ENCODE data around the gene IFIT3. TPM values are rescaled to one million over a fixed set of nuclear protein-coding genes. Genes with fewer than 3 reads are reported as not detected.

Gene IFIT3
- total RNA-seq, 1 experiment from 2014 or later, result 7.2 TPM

- Histone ChIP-seq H3K36me3 (ENCODE audit: low read depth) (no peaks in the 10 kb centered on the region), H3K79me2 (ENCODE audit: low read depth) (no peaks in the 10 kb centered on the region), H3K27me3 (ENCODE audit: insufficient read depth, low read depth) (no peaks in the 10 kb centered on the region), H3K27ac (no peak overlapping the region), H3K9me2 (ENCODE audit: insufficient read depth) (no peaks in the 10 kb centered on the region), H3K4me2 (no peak overlapping the region), H3F3A (ENCODE audit: insufficient read depth, low read depth) (peaks cover 10% of the 10 kb centered on the region; the same call in 1 of the 2 replicates), H3K4me1 (replicated peaks; ENCODE audit: insufficient read depth) (peaks cover 22% of the 10 kb centered on the region), H3K9me3 (ENCODE audit: insufficient read depth, low read depth) (no peaks in the 10 kb centered on the region; the same call in 1 of the 2 replicates), H2AFZ (no peak overlapping the region), H3K4me3 (no peak overlapping the region), H4K20me1 (ENCODE audit: insufficient read depth) (no peaks in the 10 kb centered on the region)
- DNase-seq, result no peak
- no TSS peak for BruUV-seq (replicated peaks)
- TF ChIP-seq EZH2 (IDR thresholded peaks at IDR 0.05; ENCODE audit: low read depth), result no peak
- TF ChIP-seq, protein P1, sequence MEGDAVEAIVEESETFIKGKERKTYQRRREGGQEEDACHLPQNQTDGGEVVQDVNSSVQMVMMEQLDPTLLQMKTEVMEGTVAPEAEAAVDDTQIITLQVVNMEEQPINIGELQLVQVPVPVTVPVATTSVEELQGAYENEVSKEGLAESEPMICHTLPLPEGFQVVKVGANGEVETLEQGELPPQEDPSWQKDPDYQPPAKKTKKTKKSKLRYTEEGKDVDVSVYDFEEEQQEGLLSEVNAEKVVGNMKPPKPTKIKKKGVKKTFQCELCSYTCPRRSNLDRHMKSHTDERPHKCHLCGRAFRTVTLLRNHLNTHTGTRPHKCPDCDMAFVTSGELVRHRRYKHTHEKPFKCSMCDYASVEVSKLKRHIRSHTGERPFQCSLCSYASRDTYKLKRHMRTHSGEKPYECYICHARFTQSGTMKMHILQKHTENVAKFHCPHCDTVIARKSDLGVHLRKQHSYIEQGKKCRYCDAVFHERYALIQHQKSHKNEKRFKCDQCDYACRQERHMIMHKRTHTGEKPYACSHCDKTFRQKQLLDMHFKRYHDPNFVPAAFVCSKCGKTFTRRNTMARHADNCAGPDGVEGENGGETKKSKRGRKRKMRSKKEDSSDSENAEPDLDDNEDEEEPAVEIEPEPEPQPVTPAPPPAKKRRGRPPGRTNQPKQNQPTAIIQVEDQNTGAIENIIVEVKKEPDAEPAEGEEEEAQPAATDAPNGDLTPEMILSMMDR (conservative IDR thresholded peaks at IDR 0.05), result no peak
- ChIA-PET POLR2A (ENCODE audit: unreplicated experiment) (no interaction called here), CTCF (no interaction called here)
- intact Hi-C loops (cut with micrococcal nuclease; ENCODE audit: unreplicated experiment), result no loop called here
Measured at GRCh38 chr10:89297356-89297755, 30.4 kb upstream of the IFIT3 start.

DNA sequence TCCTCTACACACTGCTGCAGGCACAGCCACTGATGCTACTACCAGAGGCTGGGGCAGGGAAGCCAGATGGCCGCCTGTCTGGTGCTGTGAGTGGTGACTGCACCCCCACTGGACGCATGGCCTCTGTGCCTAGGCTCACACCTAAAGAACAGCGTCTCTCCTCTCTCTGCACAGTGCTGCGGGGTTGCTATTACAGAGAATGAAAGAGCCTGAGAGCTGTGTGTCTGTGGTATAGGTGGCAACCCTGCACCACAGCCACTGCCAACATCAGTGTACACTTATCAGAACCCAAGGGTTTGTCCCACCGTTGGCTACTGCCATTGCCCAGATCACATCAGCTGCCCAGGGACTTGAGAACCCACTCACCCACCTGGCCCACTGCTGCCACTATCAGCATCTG is 30.0 kb upstream of the IFIT3 start:
- POLR2A ChIA-PET (ENCODE audit: unreplicated experiment), result no interaction called here

DNA sequence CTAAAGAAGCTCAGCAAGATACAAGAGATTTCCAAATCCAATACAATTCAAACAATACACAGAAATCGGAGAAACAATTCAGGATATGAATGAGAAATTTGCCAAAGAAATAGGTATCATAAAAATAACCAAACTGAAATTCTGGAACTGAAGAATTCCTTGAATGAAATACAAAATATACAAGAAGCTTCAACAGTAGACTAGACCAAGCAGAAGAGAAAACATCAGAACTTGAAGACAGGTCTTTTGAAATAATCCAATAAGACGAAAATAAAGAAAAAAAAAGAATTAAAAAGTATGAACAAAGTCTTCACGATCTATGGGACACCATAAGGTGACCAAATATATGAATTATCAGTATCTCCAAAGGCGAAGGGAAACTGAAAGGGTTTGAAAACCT is 28.8 kb upstream of the IFIT3 start:
- H3K79me2 ChIP-seq (ENCODE audit: low read depth), result no peaks in the 10 kb centered on the region
- TF ChIP-seq, protein P1 (conservative IDR thresholded peaks at IDR 0.05), result no peak
- no peak for TF ChIP-seq EZH2 (IDR thresholded peaks at IDR 0.05; ENCODE audit: low read depth)
- H3K9me2 ChIP-seq (ENCODE audit: insufficient read depth), result no peaks in the 10 kb centered on the region
- no peak overlapping the region for H3K4me3 ChIP-seq
- intact Hi-C loops (cut with micrococcal nuclease; ENCODE audit: unreplicated experiment), result no loop called here
- ChIA-PET CTCF (no interaction called here), POLR2A (ENCODE audit: unreplicated experiment) (interaction anchor here (0.6 kb wide), 1 partner anchor 53 kb away, joined by 10 read pairs; no protein-coding TSS in a partner anchor)
- no peaks in the 10 kb centered on the region; the same call in 1 of the 2 replicates for H3K9me3 ChIP-seq (ENCODE audit: insufficient read depth, low read depth)
- peaks cover 39% of the 10 kb centered on the region for H3K4me1 ChIP-seq (replicated peaks; ENCODE audit: insufficient read depth)
- H3F3A ChIP-seq (ENCODE audit: insufficient read depth, low read depth), result peaks cover 12% of the 10 kb centered on the region; the same call in 1 of the 2 replicates
- no peaks in the 10 kb centered on the region for H3K36me3 ChIP-seq (ENCODE audit: low read depth)
- no peaks in the 10 kb centered on the region for H3K27me3 ChIP-seq (ENCODE audit: insufficient read depth, low read depth)
- no peak overlapping the region for H3K27ac ChIP-seq
- H3K4me2 ChIP-seq, result no peak overlapping the region
- H2AFZ ChIP-seq, result no peak overlapping the region
- no TSS peak for BruUV-seq (replicated peaks)
- no peaks in the 10 kb centered on the region for H4K20me1 ChIP-seq (ENCODE audit: insufficient read depth)
- DNase-seq, result no peak

More for the DNA sequence above, 30.0 kb upstream of the IFIT3 start:
- Histone ChIP-seq H3K27me3 (ENCODE audit: insufficient read depth, low read depth) (no peaks in the 10 kb centered on the region), H3K4me3 (no peak overlapping the region), H2AFZ (no peak overlapping the region), H3K9me3 (ENCODE audit: insufficient read depth, low read depth) (no peaks in the 10 kb centered on the region; the same call in 1 of the 2 replicates), H3K9me2 (ENCODE audit: insufficient read depth) (no peaks in the 10 kb centered on the region), H3K79me2 (ENCODE audit: low read depth) (no peaks in the 10 kb centered on the region), H4K20me1 (ENCODE audit: insufficient read depth) (no peaks in the 10 kb centered on the region), H3K4me1 (replicated peaks; ENCODE audit: insufficient read depth) (peaks cover 27% of the 10 kb centered on the region), H3K36me3 (ENCODE audit: low read depth) (no peaks in the 10 kb centered on the region), H3F3A (ENCODE audit: insufficient read depth, low read depth) (peaks cover 12% of the 10 kb centered on the region; the same call in 1 of the 2 replicates), H3K27ac (no peak overlapping the region), H3K4me2 (no peak overlapping the region)
- CTCF ChIA-PET, result no interaction called here
- intact Hi-C loops (cut with micrococcal nuclease; ENCODE audit: unreplicated experiment), result no loop called here
- no TSS peak for BruUV-seq (replicated peaks)
- DNase-seq, result no peak
- TF ChIP-seq, protein P1 (conservative IDR thresholded peaks at IDR 0.05), result no peak
- TF ChIP-seq EZH2 (IDR thresholded peaks at IDR 0.05; ENCODE audit: low read depth), result no peak
